ENCODE data around the gene ADPRHL1.

Gene ADPRHL1

GRCh38 chr13:113452942-113453901, at the start of gene ADPRHL1:
ADPRHL1 (minus strand) TSS chr13:113453488; CDS start chr13:113453437, 51 bp downstream.
- no peaks in the 10 kb centered on the region for H3K9me3 ChIP-seq (ENCODE audit: severe bottlenecking)
- no peak for TF ChIP-seq CTCF (IDR thresholded peaks at IDR 0.05; ENCODE audit: poor library complexity, severe bottlenecking)
- H3K27me3 ChIP-seq (ENCODE audit: insufficient read depth, poor library complexity, severe bottlenecking) = no peaks in the 10 kb centered on the region
- H3K27ac ChIP-seq (ENCODE audit: poor library complexity, severe bottlenecking) = no peak within 1 kb of the TSS
- ATAC-seq (ENCODE audit: low read depth) = no peak
- H3K36me3 ChIP-seq (ENCODE audit: low read depth) = peaks cover 21% of the 10 kb centered on the region
- no peak for DNase-seq (ENCODE audit: low spot score)
- H3K4me3 ChIP-seq (ENCODE audit: severe bottlenecking) = no peak within 1 kb of the TSS
- H3K4me1 ChIP-seq (ENCODE audit: insufficient read depth, poor library complexity, severe bottlenecking) = no peaks in the 10 kb centered on the region

GRCh38 chr13:113502686-113503085, 49.4 kb upstream of the ADPRHL1 start:
- H3K36me3 ChIP-seq (ENCODE audit: low read depth) = peaks cover 89% of the 10 kb centered on the region
- H3K9me3 ChIP-seq (ENCODE audit: severe bottlenecking) = no peaks in the 10 kb centered on the region
- no peak overlapping the region for H3K4me3 ChIP-seq (ENCODE audit: severe bottlenecking)
- no peak for ATAC-seq (ENCODE audit: low read depth)
- no peak for DNase-seq (ENCODE audit: low spot score)
- H3K27ac ChIP-seq (ENCODE audit: poor library complexity, severe bottlenecking) = no peak overlapping the region
- no peaks in the 10 kb centered on the region for H3K27me3 ChIP-seq (ENCODE audit: insufficient read depth, poor library complexity, severe bottlenecking)
- TF ChIP-seq CTCF (IDR thresholded peaks at IDR 0.05; ENCODE audit: poor library complexity, severe bottlenecking) = no peak
- H3K4me1 ChIP-seq (ENCODE audit: insufficient read depth, poor library complexity, severe bottlenecking) = no peaks in the 10 kb centered on the region

- no peaks in the 10 kb centered on the region for H3K27me3 ChIP-seq (ENCODE audit: insufficient read depth, poor library complexity, severe bottlenecking)
- DNase-seq (ENCODE audit: low spot score) (no peak), ATAC-seq (ENCODE audit: low read depth) (no peak)
- TF ChIP-seq CTCF (IDR thresholded peaks at IDR 0.05; ENCODE audit: poor library complexity, severe bottlenecking) = no peak
- H3K4me3 ChIP-seq (ENCODE audit: severe bottlenecking) = no peak overlapping the region
- H3K9me3 ChIP-seq (ENCODE audit: severe bottlenecking) = no peaks in the 10 kb centered on the region
- H3K4me1 ChIP-seq (ENCODE audit: insufficient read depth, poor library complexity, severe bottlenecking) = peaks cover 8% of the 10 kb centered on the region
- H3K27ac ChIP-seq (ENCODE audit: poor library complexity, severe bottlenecking) = no peak overlapping the region
- peaks cover 97% of the 10 kb centered on the region for H3K36me3 ChIP-seq (ENCODE audit: low read depth)
Measured at GRCh38 chr13:113500530-113501265, 47.4 kb upstream of the ADPRHL1 start.

GRCh38 chr13:113499936-113500335, 46.6 kb upstream of the ADPRHL1 start:
- DNase-seq (ENCODE audit: low spot score) (no peak), ATAC-seq (ENCODE audit: low read depth) (no peak)
- no peak for TF ChIP-seq CTCF (IDR thresholded peaks at IDR 0.05; ENCODE audit: poor library complexity, severe bottlenecking)
- H3K4me3 ChIP-seq (ENCODE audit: severe bottlenecking) = no peak overlapping the region
- H3K27me3 ChIP-seq (ENCODE audit: insufficient read depth, poor library complexity, severe bottlenecking) = no peaks in the 10 kb centered on the region
- H3K4me1 ChIP-seq (ENCODE audit: insufficient read depth, poor library complexity, severe bottlenecking) = peaks cover 13% of the 10 kb centered on the region
- H3K9me3 ChIP-seq (ENCODE audit: severe bottlenecking) = no peaks in the 10 kb centered on the region
- no peak overlapping the region for H3K27ac ChIP-seq (ENCODE audit: poor library complexity, severe bottlenecking)
- H3K36me3 ChIP-seq (ENCODE audit: low read depth) = peaks cover 97% of the 10 kb centered on the region
